NCI-H774 (cell line): ENCODE results near the gene LEP.

Experiments used
- DNase-seq: peaks from one replicate; lab custom pipeline; 2025; lab: John Stamatoyannopoulos, UW

The LEP gene

DNA sequence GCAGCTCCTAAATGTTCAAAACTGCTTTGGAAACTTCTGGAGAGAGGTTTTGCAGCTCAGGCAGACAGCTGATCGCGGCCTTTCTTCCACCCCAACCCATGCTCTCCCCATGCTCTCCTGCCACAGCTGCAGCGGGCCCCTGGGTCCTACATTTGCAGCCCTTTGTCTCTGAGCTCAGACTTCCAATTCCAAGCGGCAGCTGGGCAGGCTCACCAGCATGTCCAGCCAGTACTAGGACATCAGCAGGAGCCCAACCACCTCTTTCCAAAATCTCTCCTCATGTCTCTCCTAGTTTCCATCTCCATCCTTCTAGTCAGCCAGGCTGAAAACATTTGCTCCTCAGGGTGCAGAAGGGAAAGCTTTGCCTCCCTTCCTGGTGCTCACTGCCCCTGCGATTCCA lies 6.0 kb downstream of the LEP start:
- DNase-seq = no peak

DNA sequence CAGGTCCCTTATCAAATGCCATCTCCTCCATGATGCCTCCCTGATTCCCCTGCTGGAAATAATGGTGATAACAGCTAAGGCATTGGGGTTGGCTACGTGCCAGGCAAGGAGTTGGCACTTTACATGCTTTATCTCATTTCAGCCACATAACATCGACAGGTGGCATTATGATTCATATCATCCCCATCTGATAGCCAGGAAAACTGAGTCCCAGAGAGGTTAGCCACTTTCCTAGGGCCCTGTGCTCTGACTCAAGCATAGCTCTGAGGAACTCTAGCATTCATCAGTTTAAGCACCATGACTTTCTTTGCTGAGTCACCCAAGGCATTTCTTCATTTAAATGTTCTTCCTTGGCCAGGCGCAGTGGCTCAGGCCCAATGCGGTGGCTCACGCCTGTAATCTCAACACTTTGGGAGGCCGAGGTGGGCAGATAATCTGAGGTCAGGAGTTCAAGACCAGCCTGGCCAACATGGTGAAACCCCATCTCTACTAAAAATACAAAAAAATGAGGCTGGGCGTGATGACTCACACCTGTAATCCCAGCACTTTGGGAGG lies 6.6 kb downstream of the LEP start:
- DNase-seq = no peak

DNA sequence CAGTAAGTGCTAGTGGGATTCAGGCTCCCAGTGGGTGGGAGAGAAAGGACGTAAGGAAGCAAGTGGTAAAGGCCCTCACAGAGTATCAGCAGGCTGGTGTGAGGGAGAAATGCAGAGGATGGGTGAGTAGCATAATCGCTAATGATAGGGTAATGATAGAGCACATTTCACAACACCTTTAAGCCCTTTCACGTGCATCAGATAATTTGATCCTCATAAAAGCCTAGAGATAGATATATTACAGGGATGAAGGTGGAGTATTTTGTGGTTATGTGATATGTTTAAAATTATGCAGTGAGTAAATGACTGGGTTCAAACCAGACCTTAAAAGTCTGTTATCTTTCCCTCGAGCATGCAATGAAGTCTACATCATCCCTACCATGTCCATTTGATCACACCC lies 10.3 kb downstream of the LEP start:
- DNase-seq = no peak

DNA sequence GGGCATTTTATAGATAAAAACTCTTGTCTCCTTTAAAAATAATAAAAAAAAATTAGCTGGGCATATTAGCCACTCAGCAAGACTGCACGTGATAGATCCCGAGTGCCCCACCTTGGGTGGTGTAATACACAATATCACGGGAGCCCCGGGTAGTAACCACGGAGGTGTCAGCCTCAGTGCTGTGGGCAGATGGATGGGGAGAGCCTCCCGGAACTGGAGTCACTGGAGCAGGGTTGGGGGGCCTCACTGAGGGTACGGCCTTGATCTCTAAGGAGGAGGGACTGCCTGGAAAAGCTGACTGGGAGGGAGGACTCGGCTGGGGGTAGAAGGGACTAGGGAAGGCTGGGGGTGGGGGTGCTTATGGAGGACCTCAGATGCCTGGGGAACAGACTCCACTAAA lies 12.6 kb downstream of the LEP start:
- no peak for DNase-seq

DNA sequence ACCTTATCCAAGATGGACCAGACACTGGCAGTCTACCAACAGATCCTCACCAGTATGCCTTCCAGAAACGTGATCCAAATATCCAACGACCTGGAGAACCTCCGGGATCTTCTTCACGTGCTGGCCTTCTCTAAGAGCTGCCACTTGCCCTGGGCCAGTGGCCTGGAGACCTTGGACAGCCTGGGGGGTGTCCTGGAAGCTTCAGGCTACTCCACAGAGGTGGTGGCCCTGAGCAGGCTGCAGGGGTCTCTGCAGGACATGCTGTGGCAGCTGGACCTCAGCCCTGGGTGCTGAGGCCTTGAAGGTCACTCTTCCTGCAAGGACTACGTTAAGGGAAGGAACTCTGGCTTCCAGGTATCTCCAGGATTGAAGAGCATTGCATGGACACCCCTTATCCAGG lies 13.4 kb downstream of the LEP start:
- no peak for DNase-seq

DNA sequence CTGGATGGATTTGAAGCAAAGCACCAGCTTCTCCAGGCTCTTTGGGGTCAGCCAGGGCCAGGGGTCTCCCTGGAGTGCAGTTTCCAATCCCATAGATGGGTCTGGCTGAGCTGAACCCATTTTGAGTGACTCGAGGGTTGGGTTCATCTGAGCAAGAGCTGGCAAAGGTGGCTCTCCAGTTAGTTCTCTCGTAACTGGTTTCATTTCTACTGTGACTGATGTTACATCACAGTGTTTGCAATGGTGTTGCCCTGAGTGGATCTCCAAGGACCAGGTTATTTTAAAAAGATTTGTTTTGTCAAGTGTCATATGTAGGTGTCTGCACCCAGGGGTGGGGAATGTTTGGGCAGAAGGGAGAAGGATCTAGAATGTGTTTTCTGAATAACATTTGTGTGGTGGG lies 14.2 kb downstream of the LEP start:
- DNase-seq = no peak

DNA sequence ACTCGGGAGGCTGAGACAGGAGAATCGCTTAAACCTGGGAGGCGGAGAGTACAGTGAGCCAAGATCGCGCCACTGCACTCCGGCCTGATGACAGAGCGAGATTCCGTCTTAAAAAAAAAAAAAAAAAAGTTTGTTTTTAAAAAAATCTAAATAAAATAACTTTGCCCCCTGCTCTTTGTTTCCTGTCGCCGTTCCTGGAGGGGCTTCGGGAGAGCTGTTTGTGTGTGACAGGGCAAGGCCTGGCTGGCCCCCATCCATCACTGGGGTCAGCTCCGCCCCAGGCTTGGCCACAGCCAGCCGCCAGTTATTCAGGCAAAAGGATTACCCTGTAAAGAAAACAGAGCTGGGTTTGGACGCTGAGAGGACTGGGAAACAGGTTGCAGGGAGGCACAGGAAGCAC lies 16.4 kb downstream of the LEP start:
- no peak for DNase-seq

DNA sequence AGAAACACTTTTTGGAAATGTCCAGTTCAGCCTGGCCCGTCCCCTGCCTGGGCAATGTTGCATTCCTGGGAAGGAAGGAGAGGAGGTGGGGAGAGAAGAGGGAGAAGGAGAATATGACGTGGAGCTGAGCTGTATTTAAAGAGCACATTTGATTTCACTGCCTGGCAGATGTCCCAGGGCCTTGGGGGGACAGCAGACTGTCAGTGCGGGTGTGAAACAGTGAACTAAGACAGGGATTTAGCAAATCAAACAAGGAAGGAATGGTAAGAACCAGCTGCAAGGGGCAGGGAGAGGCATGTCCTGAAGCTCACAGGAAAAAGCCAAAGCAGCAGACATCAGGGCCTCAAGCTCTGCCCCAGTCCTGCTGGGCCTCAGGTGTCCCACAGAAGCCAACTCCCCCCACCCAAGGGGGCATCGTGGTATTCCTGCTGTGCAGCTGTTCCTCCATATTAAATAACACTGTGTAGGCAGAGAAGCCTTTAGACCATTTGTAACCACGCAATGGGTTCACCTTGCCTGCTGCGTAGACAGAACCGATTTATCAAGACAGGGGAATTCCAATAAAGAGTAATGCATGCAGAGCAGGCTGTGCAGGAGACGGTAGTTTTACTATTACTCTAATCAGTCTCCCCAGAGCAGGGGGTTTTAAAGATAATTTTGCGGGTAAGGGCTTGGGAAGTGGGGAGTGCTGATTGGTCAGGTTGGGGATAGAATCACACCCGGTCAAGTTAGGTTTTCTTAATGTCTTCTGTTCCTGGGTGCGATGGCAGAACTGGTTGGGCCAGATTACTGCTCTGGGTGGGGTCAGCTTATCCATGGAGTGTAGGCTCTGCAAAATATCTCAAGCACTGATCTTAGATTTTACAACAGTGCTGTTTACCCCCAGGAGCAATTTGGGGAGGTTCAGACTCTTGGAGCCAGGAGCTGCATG lies 18.3 kb downstream of the LEP start:
- DNase-seq = no peak

DNA sequence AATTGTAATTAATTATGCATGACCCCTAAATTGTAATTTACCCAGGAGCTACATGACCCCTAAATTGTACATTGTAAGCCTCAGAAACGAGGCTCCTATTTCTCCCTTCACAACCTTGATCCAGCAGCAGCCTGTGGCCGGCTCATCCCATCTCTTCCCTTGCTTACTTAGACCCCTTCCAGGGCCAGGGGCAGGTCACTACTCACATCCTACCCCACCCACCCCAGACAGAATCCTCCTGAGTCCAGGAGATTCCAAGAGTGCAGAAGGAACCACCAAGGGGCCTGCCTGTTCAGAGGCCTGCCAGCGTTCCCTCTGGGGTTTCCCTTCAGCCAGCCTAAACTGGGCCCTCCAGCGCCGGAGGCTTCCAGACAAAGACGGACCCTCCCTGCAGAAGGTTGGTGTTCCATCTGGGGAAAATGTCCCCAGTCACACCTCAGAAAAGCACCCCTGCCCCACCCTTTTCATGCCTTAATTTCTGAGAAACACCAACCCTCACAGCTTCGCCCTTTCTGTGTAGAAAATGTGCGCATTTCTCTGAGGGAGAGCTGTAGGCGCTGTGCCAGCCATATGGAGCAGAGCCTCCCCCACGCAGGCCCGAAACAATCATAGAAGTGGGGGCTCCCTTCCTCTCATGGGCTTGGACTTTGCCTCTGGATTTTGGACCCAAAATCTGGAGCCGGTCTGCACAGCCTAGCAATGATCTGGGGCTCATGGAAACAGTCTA lies 19.2 kb downstream of the LEP start:
- DNase-seq = no peak

DNA sequence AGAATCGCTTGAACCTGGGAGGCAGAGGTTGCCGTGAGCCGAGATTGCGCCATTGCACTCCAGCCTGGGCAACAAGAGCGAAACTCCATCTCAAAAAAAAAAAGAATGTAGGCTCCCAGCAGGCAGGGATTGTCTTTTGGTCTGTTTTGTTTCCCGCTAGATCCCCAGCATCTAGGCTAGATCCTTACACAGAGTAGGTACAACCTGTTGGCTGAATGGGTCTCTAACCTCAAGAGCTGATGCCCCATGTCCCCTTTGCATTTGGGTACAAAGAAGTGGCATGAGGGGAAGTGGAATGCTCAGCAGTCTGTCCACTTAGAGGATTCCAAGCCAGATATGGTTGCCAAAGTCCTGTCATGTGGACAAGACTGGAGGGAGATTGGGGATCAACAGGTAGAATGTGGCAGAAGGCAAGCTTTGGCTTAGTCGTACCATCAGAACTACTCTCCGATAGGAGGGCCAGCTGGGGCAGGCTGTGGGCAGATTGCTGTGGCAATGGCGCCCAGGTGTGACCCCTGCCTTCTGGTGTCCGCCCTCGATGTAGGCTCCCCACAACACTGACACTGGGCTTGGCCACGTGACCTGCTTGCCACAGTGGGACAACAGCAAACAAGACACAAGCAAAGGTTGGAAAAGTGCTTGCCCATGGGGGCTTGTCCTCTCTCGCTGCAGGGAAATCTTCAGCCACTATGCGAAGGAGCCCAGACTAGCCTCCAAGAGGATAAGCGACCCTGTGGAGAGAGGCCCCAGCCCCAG lies 21.4 kb downstream of the LEP start:
- DNase-seq = no peak

DNA sequence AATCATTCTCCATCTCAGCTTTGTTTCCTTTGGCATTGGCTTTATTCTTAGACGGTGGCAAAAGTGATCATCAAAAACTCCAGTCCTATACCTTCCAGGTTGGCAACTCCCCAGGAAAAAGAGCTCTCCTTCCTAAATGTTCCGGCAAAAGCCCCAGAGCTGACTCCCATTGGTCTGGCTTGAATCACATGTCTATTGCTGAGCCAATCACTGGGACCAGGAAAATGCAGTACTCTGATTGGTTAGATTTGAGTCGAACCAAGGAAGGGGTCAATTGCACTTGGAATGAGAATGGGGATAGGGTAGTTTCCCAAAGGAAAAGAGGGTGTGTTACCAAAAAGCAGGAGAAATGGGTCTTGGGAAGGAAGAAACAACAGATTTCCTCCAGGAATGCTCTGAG lies 22.3 kb downstream of the LEP start:
- no peak for DNase-seq

DNA sequence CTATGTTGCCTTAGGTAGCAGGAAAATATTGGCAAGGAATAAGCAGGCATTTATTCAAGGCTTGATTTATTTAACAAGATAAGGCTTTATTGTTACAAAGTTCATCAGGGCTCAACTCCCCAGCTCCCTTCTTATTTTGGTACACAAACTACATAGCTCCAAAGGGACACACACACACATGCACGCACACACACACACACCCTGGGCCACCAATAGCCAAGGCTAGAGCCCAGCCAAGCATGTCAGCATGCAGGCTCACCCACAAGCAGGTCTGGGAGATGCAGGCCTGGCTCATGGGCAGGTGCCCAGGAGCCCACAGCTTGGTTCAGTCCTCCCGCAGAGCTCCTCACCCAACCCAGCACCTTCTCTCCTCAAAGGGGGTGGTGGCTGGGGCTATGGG lies 23.4 kb downstream of the LEP start:
- no peak for DNase-seq

DNA sequence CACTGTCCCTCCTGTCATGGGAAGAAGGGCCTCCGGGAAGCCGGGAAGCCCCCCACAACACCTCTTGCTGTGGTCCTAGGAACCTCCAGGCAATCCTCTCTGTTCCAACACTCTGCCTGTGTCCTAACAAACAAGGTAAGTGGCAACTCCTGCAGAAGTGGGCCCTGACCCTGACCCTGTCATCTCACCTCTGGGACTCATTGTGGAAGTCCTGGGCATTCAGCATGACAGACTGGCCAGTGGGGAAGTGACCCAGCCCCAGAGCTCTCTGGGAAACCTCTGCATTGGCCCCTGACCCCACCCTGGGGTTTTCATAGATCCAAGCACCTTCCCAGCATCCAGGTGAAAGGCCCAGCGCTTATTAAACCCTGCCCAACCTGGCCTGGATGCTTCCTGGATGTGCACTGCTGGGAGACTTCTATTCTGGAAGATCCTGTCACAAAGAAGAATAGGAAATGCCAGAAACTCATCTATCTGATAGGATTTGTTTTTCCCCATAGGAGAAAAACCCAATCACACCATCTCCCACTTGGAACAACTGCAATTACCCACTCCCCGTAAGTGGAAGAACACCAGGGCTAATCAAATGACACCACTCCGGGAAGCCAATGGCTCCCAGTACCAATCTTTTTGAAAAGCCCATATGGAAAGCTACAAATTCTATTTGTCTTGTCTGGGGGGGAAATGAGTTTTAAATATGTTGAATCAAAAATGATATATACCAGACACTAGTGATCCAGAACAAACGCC lies 24.3 kb downstream of the LEP start:
- no peak for DNase-seq

DNA sequence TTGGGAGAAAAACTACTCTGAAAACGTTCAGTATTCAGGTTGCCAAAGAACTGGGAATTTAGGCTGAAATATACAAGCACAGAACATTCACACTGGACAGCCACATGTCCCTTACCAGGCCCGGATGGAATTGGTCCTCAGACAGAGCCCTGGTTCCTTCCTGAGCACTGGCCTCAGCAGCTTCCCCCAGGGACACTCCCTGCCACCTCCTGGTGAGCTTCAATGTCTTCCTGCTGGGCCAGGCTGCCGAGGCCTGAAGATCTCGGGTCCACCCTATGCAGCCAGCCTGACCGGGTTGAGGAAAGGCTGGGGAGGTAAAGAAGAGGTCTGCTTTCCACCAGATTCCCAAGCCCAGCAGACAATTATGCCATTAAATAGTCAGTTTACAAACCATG lies 24.8 kb downstream of the LEP start:
- no peak for DNase-seq

DNA sequence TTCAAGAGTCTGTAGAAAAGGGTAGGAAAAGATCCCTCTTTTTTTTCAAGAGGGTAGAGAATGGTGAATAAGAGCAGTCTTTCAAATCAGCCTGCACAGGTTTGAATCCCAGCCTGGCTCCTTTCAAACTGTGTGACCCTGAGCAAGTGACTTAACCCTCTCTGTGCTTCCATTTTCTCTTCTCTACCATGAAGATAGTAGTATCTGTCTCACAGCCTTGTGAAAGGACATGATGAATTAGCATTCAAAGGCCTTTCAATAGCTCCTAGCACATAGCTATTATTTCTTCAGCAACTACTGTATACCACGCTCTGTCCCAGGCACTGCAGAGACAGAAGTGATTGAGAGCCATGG lies 25.4 kb downstream of the LEP start:
- DNase-seq = no peak

DNA sequence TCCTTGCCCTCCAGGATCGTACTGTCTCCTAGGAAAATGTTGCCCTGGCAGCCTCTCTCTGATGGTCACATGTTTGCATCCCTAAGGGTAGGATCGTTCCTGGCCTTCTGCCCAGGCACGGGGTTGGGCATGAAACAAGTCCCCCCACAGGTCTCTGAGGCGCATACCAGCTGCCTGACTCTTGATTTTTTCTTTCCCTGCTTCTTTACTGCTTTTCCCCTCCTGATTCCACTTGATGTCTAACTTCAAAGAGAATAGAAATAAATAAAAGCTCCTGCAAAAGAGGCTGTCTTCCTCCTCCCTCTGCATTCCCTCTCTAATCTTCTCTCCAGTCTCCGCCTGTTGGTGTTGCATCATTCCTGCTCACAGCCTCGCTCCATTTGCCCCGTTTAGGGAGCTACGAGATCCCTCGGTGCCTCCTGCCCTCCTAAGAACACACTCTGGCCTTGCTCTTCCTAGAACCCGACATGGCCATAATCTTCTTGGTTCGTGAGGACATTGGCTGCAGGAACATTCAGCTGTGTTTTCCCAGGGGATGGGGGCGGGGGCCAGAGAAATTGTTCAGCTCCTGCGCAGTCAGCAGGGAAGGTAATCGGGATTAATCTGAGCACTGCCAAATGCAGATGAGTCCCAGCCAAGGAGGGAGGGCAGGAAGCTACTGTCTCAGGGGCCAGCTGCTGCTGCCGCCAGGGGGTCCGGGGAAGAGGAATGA lies 26.0 kb downstream of the LEP start:
- DNase-seq = no peak

DNA sequence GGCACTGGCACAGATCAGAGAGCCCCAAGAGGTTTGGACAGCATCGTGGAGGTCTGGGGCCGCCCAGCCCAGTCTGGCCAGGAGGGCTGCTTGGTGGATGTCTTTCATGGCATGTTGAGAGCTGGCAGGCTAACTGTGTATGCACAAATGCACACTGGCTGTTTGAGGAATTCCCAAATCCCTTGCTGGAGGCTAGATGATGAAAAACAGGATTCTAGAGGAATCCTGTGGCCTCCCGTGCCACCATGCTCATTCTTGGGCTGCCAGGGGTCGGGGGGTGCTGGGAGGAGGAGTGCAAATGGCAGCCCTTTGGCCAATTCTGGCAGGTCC lies 26.5 kb downstream of the LEP start:
- no peak for DNase-seq

DNA sequence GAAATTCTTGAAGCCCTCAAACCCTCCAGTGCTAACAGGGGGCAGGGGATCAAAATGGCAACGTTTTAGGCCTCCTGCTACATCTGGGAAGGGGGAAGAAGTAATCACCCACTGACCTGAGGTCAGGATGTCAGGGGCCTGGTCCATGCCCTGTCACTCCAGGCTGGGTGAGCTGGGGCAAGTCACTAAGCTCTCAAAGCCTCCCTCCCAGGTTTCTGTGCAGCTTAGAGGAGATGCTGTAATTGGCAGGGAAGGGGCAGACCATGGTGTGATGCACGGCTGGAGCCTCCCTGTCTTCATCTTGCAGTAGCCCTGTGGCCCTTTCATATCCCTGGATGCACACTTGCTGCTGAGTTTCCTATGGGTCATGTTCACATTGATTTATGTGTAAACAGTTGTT lies 27.2 kb downstream of the LEP start:
- no peak for DNase-seq

DNA sequence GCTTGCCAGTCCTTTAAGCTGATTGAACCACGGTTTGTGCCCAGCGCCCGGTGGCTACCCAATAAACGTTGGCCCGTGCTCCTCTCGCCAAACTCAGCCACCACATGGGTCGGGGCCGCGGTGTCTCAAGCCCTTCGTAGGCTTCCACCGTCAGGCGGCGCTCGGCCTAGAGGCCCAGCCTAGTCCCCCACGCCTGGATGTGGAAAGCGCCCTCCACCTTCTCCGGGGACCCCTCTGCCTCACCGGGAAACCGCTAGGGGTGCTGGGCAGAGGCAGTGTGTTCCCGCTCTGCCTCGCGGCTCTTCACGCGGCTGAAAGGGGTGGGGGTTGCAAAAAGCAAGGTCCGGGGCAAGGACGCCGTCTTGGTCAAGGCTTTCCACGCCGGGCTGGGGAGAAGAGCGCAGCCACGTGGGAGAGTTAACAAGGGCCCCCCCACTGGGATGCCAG lies 29.8 kb downstream of the LEP start:
- DNase-seq = no peak

DNA sequence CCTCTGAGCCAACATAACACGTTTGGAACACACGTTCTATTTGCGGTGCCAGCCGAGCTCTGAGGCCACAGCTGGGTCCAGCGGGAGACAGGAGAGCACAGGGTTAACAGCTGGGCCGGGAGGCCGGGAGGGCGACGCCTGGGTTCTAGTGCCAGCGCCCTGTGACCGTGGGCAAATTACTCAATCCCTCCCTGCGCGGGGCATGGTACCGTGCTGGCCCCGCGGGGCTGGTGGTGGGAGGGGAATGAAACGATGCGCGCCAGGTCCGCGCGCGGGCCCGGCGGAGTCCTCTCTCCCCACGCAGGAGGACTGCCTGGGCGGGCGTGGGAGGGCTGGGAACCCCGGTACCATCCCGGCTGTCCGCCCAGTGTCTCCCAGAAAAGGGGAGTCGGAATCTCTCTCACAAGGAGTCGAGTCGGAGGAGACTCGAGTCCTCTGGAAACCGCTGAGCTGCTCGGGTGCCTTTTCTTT lies 30.4 kb downstream of the LEP start:
- no peak for DNase-seq

DNA sequence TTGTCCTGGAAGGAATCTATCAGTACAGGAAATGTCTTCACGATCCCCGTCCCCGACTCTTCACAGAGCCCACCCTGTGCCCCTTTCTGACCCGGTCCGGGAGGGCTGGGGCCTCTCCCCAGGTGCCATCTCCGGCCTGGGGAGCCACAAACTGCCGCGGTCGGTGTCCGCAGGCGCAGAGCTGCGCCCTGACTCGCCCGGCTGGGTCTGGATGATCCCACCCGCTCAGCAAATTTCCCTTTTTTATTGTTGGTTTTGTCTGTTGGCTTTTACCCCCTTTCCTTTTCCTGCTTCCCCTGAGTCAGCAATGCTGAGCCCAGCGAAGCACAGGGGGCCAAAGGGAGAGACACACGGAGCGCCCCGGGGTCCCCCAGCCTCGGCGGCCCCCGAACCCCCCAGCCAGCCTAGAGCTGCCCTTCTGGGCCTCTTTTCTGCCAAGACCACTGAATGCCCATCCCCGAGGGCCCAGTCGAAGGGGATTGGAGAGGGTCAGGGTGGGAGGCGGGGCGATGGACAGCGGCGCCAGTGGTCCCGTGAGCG lies 30.9 kb downstream of the LEP start:
- DNase-seq = no peak
